H54 (cell line): ENCODE measurements around the gene RIN3.

Experiments
- DNase-seq: peaks from one replicate; pipeline ENCODE4 v3.0.0; 2011; ENCODE audit warnings: low spot score, mixed read lengths; ENCODE audit not compliant: insufficient read length
- FAIRE-seq: peaks from 3 replicates; lab custom pipeline; 2011; peaks lifted over from hg19 to GRCh38; lab: Jason Lieb, UNC
- POLR2A ChIP-seq: IDR thresholded peaks from 2 replicates; pipeline ENCODE4 v1.6.1; 2011; ENCODE audit warnings: low read depth, mild to moderate bottlenecking, low read length

Gene RIN3

DNA sequence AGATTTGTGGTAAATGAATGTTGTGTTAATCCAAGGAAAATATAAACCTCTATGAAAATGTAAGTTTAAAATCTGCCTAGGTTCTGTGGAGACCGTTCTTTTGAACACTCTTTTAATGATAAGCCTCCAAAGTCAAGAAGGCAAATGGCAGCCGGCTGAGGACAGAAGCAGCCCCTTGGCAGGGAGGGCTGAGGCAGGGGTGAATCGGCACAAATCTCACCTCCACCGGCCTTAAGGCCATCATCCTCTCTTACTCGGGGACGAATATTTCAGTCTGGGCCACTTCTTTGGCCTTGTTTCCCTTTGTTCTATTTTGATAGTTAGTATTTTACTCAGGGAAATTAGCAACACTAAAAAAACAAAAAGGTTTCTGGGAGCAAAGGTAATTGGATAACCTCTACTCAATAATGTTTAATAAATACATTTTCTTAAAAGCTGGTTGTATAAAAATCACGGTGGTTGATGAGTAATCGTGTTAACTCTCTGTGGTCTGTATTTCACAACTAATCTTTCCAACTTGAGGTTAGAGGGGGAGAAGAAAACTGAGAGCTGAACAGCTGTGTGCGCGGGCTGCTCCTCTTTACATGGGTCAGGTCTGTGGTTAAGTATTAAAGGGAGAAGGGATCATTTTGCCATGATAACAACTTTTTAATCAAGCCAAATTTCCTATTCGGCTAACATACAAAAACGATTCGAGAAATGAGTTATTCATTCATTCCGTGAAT is 216.2 kb downstream of the RIN3 start:
- TF ChIP-seq POLR2A: no peak
- peak; percentile 49 for DNase-seq
- peak; percentile 62 for FAIRE-seq

GRCh38 chr14:92731622-92732115 is 218.1 kb downstream of the RIN3 start:
- no peak for TF ChIP-seq POLR2A
- DNase-seq: no peak
- no peak for FAIRE-seq

GRCh38 chr14:92733007-92733406 is 219.4 kb downstream of the RIN3 start:
- FAIRE-seq (no peak), DNase-seq (no peak)
- no peak for TF ChIP-seq POLR2A

GRCh38 chr14:92734618-92735017 is 221.0 kb downstream of the RIN3 start:
- FAIRE-seq (no peak), DNase-seq (no peak)
- TF ChIP-seq POLR2A: no peak

- no peak for FAIRE-seq
- TF ChIP-seq POLR2A: no peak
- no peak for DNase-seq
These were observed 221.8 kb downstream of the RIN3 start for GRCh38 chr14:92735344-92735743.

DNA sequence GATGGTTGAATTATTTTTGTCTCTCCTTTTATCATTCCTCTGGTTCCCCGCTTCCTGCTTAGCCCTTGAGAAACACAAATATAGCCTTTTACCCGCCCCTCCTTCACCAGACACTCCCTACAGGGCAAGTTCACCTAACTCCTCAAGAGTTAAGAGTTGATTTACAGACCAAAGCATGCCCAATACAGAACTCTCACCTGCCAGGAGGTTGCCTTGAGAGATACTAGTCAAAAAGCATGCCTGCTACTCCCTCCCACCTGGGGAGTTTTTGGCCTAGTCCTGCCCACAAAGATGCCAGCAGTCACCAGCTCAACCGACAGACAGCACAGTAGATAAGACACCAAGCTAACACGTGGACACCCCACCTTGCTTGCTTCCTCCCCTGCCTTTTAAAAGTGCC is 223.6 kb downstream of the RIN3 start:
- FAIRE-seq: no peak
- no peak for TF ChIP-seq POLR2A
- DNase-seq: no peak

GRCh38 chr14:92737619-92738188 is 224.1 kb downstream of the RIN3 start:
- no peak for FAIRE-seq
- TF ChIP-seq POLR2A: no peak
- no peak for DNase-seq
